Astrocyte (in vitro differentiated cells and primary cell): ENCODE results near the gene TMEM81. TPM values are rescaled to one million over a fixed set of nuclear protein-coding genes. Genes with fewer than 3 reads are reported as not detected.
A peak's percentile ranks its signal among the peaks of the same experiment; 100 is the strongest.

Source experiments
- DNase-seq: peaks from one replicate; pipeline ENCODE4 v3.0.0-alpha.2; 2010; ENCODE audit warnings: low read depth
- FAIRE-seq: peaks from 2 replicates; lab custom pipeline; 2011; peaks lifted over from hg19 to GRCh38; lab: Jason Lieb, UNC
- H2AFZ ChIP-seq: 2 replicates; pipeline ENCODE4 v1.6.0; 2012; ENCODE audit warnings: low read depth, low read length, inconsistent platforms
- H3K27ac ChIP-seq: 2 replicates; pipeline ENCODE4 v1.5.1; 2011; ENCODE audit warnings: low read depth, low read length, inconsistent platforms
- H3K27me3 ChIP-seq: 2 replicates; pipeline ENCODE4 v1.6.0; 2011; ENCODE audit warnings: low read length, inconsistent platforms; ENCODE audit not compliant: insufficient read depth
- H3K36me3 ChIP-seq: 2 replicates; pipeline ENCODE4 v1.5.1; 2011; ENCODE audit warnings: low read length, inconsistent platforms; ENCODE audit not compliant: insufficient read depth
- H3K4me1 ChIP-seq: 2 replicates; pipeline ENCODE4 v1.5.1; 2011; ENCODE audit warnings: low read length, inconsistent platforms; ENCODE audit not compliant: insufficient read depth
- H3K4me2 ChIP-seq: 2 replicates; pipeline ENCODE4 v1.6.0; 2012; ENCODE audit warnings: low read length, inconsistent platforms
- H3K4me3 ChIP-seq: 2 replicates; pipeline ENCODE4 v1.5.1; 2011; ENCODE audit warnings: low read depth, mild to moderate bottlenecking, low read length, inconsistent platforms; ENCODE audit not compliant: insufficient read depth
- H3K79me2 ChIP-seq: 2 replicates; pipeline ENCODE4 v1.6.0; 2012; ENCODE audit warnings: mild to moderate bottlenecking, low read length, inconsistent platforms; ENCODE audit not compliant: insufficient read depth
- H3K9ac ChIP-seq: 2 replicates; pipeline ENCODE4 v1.6.0; 2012; ENCODE audit warnings: mild to moderate bottlenecking, low read length, inconsistent platforms
- H3K9me3 ChIP-seq: 2 replicates; pipeline ENCODE4 v1.5.1; 2012; ENCODE audit warnings: low read depth, mild to moderate bottlenecking, low read length, inconsistent platforms; ENCODE audit not compliant: insufficient read depth
- H4K20me1 ChIP-seq: 2 replicates; pipeline ENCODE4 v1.6.0; 2012; ENCODE audit warnings: low read length, inconsistent platforms; ENCODE audit not compliant: insufficient read depth
- H3K27ac Mint-ChIP-seq: one replicate; pipeline ENCODE4 v1.8.0; 2021; ENCODE audit warnings: mild to moderate bottlenecking, mixed read lengths; ENCODE audit not compliant: unreplicated experiment
- H3K27me3 Mint-ChIP-seq: one replicate; pipeline ENCODE4 v1.8.0; 2021; ENCODE audit warnings: low read depth, mixed read lengths; ENCODE audit not compliant: unreplicated experiment
- H3K36me3 Mint-ChIP-seq: one replicate; pipeline ENCODE4 v1.8.0; 2021; ENCODE audit warnings: low read depth, mixed read lengths; ENCODE audit not compliant: unreplicated experiment
- H3K4me1 Mint-ChIP-seq: one replicate; pipeline ENCODE4 v1.8.0; 2021; ENCODE audit warnings: low read depth, mixed read lengths; ENCODE audit not compliant: unreplicated experiment
- H3K4me3 Mint-ChIP-seq: one replicate; pipeline ENCODE4 v1.8.0; 2021; ENCODE audit warnings: mild to moderate bottlenecking, moderate library complexity, mixed read lengths; ENCODE audit not compliant: unreplicated experiment
- H3K9me3 Mint-ChIP-seq: one replicate; pipeline ENCODE4 v1.8.0; 2021; ENCODE audit warnings: mild to moderate bottlenecking, mixed read lengths; ENCODE audit not compliant: unreplicated experiment
- EZH2 ChIP-seq: IDR thresholded peaks from 2 replicates; pipeline ENCODE4 v1.6.1; 2012; ENCODE audit warnings: mild to moderate bottlenecking, low read length, inconsistent platforms; ENCODE audit not compliant: insufficient read depth
- total RNA-seq: library from RNA; stranded (reverse); gene quantifications from 2 replicates; pipeline ENCODE4 v1.2.1, GENCODE V29; 2021
- TF ChIP-seq, protein P1 (sequence below): IDR thresholded peaks from 2 replicates; pipeline ENCODE4 v1.5.1; 2011; ENCODE audit warnings: low read depth, mild to moderate bottlenecking, inconsistent platforms, low read length, moderate library complexity; ENCODE audit not compliant: insufficient read depth

Gene TMEM81
- total RNA-seq, 1 donor from 2014 or later, result 4.8 TPM

DNA sequence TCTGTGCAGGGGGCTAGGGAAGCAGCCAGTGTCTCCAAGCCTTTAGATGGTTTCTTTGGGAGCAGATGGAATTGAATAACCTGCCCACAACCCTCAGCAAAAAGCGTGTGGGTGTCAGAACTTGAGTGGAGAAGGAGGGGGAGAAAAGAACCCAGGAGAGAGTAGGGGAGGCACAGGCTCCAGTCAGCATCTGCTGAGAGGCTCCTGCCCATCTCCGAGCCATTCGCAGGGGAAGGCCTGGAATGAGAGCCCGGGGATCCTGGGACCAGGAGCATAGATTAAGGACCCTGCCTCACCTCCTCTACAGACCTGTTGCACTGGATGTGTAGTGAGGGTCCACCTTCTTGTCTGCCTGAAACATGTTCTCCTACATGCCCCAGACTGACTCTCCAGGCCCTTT is 16.3 kb downstream of the TMEM81 start:
- no peak overlapping the region for H2AFZ ChIP-seq
- no peaks in the 10 kb centered on the region for H3K36me3 Mint-ChIP-seq
- H3K79me2 ChIP-seq, result no peaks in the 10 kb centered on the region
- no peaks in the 10 kb centered on the region for H3K4me1 ChIP-seq
- no peak overlapping the region for H3K4me3 ChIP-seq
- no peak overlapping the region for H3K9ac ChIP-seq
- H3K27ac ChIP-seq, result no peak overlapping the region
- H3K36me3 ChIP-seq, result no peaks in the 10 kb centered on the region
- H3K4me1 Mint-ChIP-seq, result no peaks in the 10 kb centered on the region
- no peaks in the 10 kb centered on the region for H3K9me3 ChIP-seq
- H3K27ac Mint-ChIP-seq, result no peak overlapping the region
- no peak for FAIRE-seq
- H3K27me3 Mint-ChIP-seq, result peaks cover 40% of the 10 kb centered on the region
- no peaks in the 10 kb centered on the region for H3K9me3 Mint-ChIP-seq
- DNase-seq, result no peak
- no peaks in the 10 kb centered on the region for H3K27me3 ChIP-seq
- no peaks in the 10 kb centered on the region for H4K20me1 ChIP-seq
- H3K4me2 ChIP-seq, result no peak overlapping the region
- TF ChIP-seq EZH2, result no peak
- TF ChIP-seq, protein P1, sequence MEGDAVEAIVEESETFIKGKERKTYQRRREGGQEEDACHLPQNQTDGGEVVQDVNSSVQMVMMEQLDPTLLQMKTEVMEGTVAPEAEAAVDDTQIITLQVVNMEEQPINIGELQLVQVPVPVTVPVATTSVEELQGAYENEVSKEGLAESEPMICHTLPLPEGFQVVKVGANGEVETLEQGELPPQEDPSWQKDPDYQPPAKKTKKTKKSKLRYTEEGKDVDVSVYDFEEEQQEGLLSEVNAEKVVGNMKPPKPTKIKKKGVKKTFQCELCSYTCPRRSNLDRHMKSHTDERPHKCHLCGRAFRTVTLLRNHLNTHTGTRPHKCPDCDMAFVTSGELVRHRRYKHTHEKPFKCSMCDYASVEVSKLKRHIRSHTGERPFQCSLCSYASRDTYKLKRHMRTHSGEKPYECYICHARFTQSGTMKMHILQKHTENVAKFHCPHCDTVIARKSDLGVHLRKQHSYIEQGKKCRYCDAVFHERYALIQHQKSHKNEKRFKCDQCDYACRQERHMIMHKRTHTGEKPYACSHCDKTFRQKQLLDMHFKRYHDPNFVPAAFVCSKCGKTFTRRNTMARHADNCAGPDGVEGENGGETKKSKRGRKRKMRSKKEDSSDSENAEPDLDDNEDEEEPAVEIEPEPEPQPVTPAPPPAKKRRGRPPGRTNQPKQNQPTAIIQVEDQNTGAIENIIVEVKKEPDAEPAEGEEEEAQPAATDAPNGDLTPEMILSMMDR, result no peak
- H3K4me3 Mint-ChIP-seq, result no peak overlapping the region

DNA sequence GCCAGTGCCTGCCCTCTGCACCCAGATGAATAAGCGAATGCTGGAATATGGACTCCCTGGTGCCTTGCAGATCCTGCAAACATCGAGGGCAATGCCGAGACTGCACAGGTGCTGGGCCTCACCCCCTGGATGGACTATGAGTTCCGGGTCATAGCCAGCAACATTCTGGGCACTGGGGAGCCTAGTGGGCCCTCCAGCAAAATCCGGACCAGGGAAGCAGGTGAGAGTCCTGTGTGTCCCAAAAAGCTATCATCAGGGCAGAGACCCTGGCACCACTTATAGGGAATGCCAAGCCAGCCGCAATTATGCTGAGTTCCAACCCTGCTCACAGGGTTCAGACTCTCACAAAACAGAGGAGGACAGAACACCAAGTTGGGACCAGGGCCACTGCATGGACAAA is 17.2 kb downstream of the TMEM81 start:
- FAIRE-seq (no peak), DNase-seq (no peak)
- H3K4me3 Mint-ChIP-seq, result no peak overlapping the region
- H3K27me3 ChIP-seq, result no peaks in the 10 kb centered on the region
- peaks cover 48% of the 10 kb centered on the region for H3K27me3 Mint-ChIP-seq
- H4K20me1 ChIP-seq, result no peaks in the 10 kb centered on the region
- no peak for TF ChIP-seq EZH2
- TF ChIP-seq, protein P1, result no peak
- H3K9me3 Mint-ChIP-seq, result no peaks in the 10 kb centered on the region
- H3K4me2 ChIP-seq, result no peak overlapping the region
- H3K79me2 ChIP-seq, result no peaks in the 10 kb centered on the region
- no peaks in the 10 kb centered on the region for H3K36me3 ChIP-seq
- H3K4me3 ChIP-seq, result no peak overlapping the region
- H3K36me3 Mint-ChIP-seq, result no peaks in the 10 kb centered on the region
- H3K27ac Mint-ChIP-seq, result no peak overlapping the region
- no peaks in the 10 kb centered on the region for H3K4me1 ChIP-seq
- H3K4me1 Mint-ChIP-seq, result no peaks in the 10 kb centered on the region
- H3K9me3 ChIP-seq, result no peaks in the 10 kb centered on the region
- H3K9ac ChIP-seq, result no peak overlapping the region
- H2AFZ ChIP-seq, result no peak overlapping the region
- H3K27ac ChIP-seq, result no peak overlapping the region

DNA sequence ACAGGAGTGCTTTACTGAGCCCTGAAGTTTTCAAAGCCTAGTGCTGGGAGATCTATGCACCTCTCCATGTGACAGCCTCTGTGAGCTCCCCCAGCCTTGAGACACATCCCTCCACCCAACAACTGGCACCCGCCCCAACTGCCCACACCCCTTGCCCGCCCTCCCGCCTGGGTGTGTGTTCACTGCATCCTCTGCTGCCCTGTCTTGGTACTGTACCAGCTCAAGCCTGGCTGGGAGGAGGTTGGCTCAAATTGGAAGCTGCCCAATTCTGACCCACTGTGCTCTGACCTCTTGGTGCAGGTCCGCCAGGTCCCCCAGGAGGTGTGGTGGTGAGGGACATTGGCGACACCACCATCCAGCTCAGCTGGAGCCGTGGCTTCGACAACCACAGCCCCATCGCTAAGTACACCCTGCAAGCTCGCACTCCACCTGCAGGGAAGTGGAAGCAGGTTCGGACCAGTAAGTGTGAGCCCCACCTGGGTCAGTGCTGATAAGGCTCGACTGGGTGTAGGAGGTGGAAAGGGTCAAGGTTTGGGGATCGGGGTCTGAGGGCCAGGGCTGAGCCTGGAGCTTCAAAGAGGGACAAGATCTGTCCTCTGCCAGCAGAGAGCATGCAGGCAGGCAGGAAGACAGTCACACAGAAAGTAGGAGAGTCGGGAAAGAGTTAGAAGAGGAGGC is 18.0 kb downstream of the TMEM81 start:
- no peak overlapping the region for H3K4me3 ChIP-seq
- H3K9me3 Mint-ChIP-seq, result no peaks in the 10 kb centered on the region
- H3K27ac ChIP-seq, result no peak overlapping the region
- H3K9me3 ChIP-seq, result no peaks in the 10 kb centered on the region
- no peaks in the 10 kb centered on the region for H3K36me3 Mint-ChIP-seq
- H3K9ac ChIP-seq, result no peak overlapping the region
- no peak overlapping the region for H2AFZ ChIP-seq
- H3K27ac Mint-ChIP-seq, result no peak overlapping the region
- DNase-seq (no peak), FAIRE-seq (no peak)
- no peaks in the 10 kb centered on the region for H4K20me1 ChIP-seq
- peaks cover 50% of the 10 kb centered on the region for H3K27me3 Mint-ChIP-seq
- TF ChIP-seq, protein P1, result peak; percentile 6
- no peak for TF ChIP-seq EZH2
- H3K4me2 ChIP-seq, result no peak overlapping the region
- no peaks in the 10 kb centered on the region for H3K27me3 ChIP-seq
- no peaks in the 10 kb centered on the region for H3K36me3 ChIP-seq
- H3K4me1 ChIP-seq, result no peaks in the 10 kb centered on the region
- no peaks in the 10 kb centered on the region for H3K4me1 Mint-ChIP-seq
- H3K4me3 Mint-ChIP-seq, result no peak overlapping the region
- H3K79me2 ChIP-seq, result no peaks in the 10 kb centered on the region
